WERI-Rb-1 (cell line): ENCODE results near the gene CFTR.

ENCODE experiments used
- DNase-seq: peaks from one replicate; pipeline ENCODE4 v3.0.0-alpha.2; 2020
- H3K27ac ChIP-seq: fragments of 250-450 bp; sonication (Bioruptor Pico); 2 replicates; pipeline ENCODE4 v1.5.1; 2020; ENCODE audit warnings: mild to moderate bottlenecking, moderate library complexity
- H3K27me3 ChIP-seq: fragments of 250-450 bp; sonication (Bioruptor Pico); 2 replicates; pipeline ENCODE4 v1.5.1; 2021; ENCODE audit warnings: mild to moderate bottlenecking, low read depth, moderate library complexity; ENCODE audit not compliant: insufficient read depth, severe bottlenecking
- H3K36me3 ChIP-seq: fragments of 250-450 bp; sonication (Bioruptor Pico); 2 replicates; pipeline ENCODE4 v1.5.1; 2020; ENCODE audit warnings: mild to moderate bottlenecking, moderate library complexity
- H3K4me3 ChIP-seq: 2 replicates; pipeline ENCODE4 v1.5.1; 2011; ENCODE audit warnings: low read depth, mild to moderate bottlenecking, control low read depth, low read length
- H3K9me3 ChIP-seq: fragments of 250-450 bp; sonication (Bioruptor Pico); 2 replicates; pipeline ENCODE4 v1.5.1; 2021; ENCODE audit warnings: mild to moderate bottlenecking, moderate library complexity; ENCODE audit not compliant: severe bottlenecking
- CTCF ChIP-seq: IDR thresholded peaks from 2 replicates; pipeline ENCODE4 v1.5.1; 2011; ENCODE audit warnings: low read depth, mild to moderate bottlenecking, control low read depth, inconsistent platforms, low read length

Gene CFTR

GRCh38 chr7:117489016-117489415 lies 9.2 kb downstream of the CFTR start:
- no peaks in the 10 kb centered on the region for H3K36me3 ChIP-seq
- H3K4me3 ChIP-seq: no peak overlapping the region
- no peaks in the 10 kb centered on the region for H3K9me3 ChIP-seq
- TF ChIP-seq CTCF: no peak
- no peak for DNase-seq
- peaks cover 62% of the 10 kb centered on the region for H3K27me3 ChIP-seq
- H3K27ac ChIP-seq: no peak overlapping the region

GRCh38 chr7:117489430-117489829 lies 9.6 kb downstream of the CFTR start:
- Histone ChIP-seq H3K4me3 (no peak overlapping the region), H3K27me3 (peaks cover 64% of the 10 kb centered on the region), H3K27ac (no peak overlapping the region), H3K36me3 (no peaks in the 10 kb centered on the region), H3K9me3 (no peaks in the 10 kb centered on the region)
- no peak for TF ChIP-seq CTCF
- no peak for DNase-seq

GRCh38 chr7:117489911-117490310 lies 10.1 kb downstream of the CFTR start:
- Histone ChIP-seq H3K4me3 (no peak overlapping the region), H3K27me3 (peaks cover 67% of the 10 kb centered on the region), H3K9me3 (no peaks in the 10 kb centered on the region), H3K27ac (no peak overlapping the region), H3K36me3 (no peaks in the 10 kb centered on the region)
- TF ChIP-seq CTCF: no peak
- no peak for DNase-seq

- Histone ChIP-seq H3K27me3 (peaks cover 55% of the 10 kb centered on the region), H3K36me3 (no peaks in the 10 kb centered on the region), H3K4me3 (no peak overlapping the region), H3K27ac (no peak overlapping the region), H3K9me3 (no peaks in the 10 kb centered on the region)
- no peak for DNase-seq
- TF ChIP-seq CTCF: no peak
Measured at GRCh38 chr7:117492649-117493048, 12.8 kb downstream of the CFTR start.

- Histone ChIP-seq H3K36me3 (no peaks in the 10 kb centered on the region), H3K4me3 (no peak overlapping the region), H3K9me3 (no peaks in the 10 kb centered on the region), H3K27ac (no peak overlapping the region), H3K27me3 (peaks cover 52% of the 10 kb centered on the region)
- TF ChIP-seq CTCF: no peak
- DNase-seq: no peak
Measured at GRCh38 chr7:117493460-117493859, 13.6 kb downstream of the CFTR start.

GRCh38 chr7:117495308-117495707 lies 15.5 kb downstream of the CFTR start:
- no peaks in the 10 kb centered on the region for H3K9me3 ChIP-seq
- no peak for DNase-seq
- no peak for TF ChIP-seq CTCF
- H3K27ac ChIP-seq: no peak overlapping the region
- no peaks in the 10 kb centered on the region for H3K36me3 ChIP-seq
- H3K27me3 ChIP-seq: peaks cover 37% of the 10 kb centered on the region
- no peak overlapping the region for H3K4me3 ChIP-seq
